GM12874 (cell line): ENCODE data around the gene INSR.

Experiments
- TF ChIP-seq, protein P1 (sequence below): IDR thresholded peaks from 2 replicates; pipeline ENCODE4 v1.5.1; 2011; ENCODE audit warnings: low read depth, mild to moderate bottlenecking, control low read depth, low read length, moderate library complexity; ENCODE audit not compliant: insufficient read depth

Gene INSR

DNA sequence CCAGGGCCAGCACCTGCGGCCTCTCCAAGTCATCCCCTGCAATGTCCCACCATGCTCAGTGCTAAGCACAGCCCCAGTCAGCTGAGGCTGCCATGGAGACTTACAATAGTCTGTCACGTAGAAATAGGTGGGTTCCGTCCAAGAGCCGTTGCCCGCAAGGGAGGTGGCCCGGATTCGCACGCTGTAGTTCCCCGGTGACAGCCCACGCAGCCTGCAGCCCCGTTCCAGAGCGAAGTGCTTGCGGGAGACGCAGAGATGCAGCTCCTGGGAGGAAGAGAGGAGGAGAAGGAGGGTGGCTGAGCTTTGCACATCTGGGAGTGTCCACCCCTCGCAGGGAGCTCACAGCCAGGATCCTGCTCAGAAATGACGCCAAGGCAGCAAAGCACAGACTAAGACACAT lies 162.2 kb downstream of the INSR start:
- TF ChIP-seq, protein P1, sequence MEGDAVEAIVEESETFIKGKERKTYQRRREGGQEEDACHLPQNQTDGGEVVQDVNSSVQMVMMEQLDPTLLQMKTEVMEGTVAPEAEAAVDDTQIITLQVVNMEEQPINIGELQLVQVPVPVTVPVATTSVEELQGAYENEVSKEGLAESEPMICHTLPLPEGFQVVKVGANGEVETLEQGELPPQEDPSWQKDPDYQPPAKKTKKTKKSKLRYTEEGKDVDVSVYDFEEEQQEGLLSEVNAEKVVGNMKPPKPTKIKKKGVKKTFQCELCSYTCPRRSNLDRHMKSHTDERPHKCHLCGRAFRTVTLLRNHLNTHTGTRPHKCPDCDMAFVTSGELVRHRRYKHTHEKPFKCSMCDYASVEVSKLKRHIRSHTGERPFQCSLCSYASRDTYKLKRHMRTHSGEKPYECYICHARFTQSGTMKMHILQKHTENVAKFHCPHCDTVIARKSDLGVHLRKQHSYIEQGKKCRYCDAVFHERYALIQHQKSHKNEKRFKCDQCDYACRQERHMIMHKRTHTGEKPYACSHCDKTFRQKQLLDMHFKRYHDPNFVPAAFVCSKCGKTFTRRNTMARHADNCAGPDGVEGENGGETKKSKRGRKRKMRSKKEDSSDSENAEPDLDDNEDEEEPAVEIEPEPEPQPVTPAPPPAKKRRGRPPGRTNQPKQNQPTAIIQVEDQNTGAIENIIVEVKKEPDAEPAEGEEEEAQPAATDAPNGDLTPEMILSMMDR: no peak

DNA sequence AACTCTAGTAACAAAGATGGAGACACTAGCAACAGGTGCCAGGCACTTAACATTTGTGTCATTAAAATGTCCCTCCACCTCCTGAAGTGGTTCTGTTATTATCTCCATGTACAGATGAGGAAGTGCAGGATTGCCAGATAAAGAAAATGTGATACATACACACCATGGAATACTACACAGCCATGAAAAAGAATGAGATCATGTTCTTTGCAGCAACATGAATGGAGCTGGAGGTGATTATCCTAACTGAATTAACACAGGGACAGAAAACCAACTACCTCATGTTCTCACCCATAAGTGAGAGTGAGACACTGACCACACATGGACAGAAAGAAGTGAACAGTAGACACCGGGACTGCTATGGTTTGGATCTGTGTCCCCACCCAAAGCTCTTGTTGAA lies 164.2 kb downstream of the INSR start:
- TF ChIP-seq, protein P1: no peak

DNA sequence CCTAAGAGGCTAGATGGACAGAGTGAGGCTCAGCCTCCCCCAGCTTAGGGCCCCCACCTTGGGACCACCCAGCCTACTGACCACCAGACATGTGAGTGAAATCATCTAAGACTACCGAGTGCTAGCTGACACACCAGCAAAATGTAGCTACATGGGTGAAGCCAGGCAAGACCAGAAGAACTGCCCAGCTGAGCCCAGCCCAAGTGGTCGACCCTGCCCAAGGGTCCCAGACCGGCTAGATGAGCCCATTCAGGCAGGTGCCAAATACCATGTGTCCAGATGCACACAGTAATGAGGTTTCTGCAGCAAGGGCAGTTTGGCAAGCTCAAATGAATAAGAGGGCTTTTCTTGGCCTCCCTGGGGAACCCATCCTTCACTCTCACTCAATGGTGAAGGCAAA lies 168.1 kb downstream of the INSR start:
- TF ChIP-seq, protein P1: no peak

DNA sequence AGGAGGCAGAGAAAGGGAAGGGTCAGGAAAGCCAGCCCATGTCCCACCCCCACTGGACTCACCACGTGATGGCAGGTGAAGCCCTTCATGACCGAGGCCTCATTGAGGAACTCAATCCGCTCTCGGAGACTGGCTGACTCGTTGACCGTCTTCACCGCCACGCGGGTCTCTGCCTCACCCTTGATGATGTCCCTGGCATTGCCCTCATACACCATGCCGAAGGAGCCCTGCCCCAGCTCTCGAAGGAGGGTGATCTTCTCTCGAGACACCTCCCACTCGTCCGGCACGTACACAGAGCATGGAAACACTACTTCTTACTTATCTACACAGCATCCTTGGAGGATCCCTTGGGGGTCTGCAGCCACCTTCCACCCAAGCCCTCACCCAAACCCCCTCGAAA lies 169.0 kb downstream of the INSR start:
- TF ChIP-seq, protein P1: no peak

DNA sequence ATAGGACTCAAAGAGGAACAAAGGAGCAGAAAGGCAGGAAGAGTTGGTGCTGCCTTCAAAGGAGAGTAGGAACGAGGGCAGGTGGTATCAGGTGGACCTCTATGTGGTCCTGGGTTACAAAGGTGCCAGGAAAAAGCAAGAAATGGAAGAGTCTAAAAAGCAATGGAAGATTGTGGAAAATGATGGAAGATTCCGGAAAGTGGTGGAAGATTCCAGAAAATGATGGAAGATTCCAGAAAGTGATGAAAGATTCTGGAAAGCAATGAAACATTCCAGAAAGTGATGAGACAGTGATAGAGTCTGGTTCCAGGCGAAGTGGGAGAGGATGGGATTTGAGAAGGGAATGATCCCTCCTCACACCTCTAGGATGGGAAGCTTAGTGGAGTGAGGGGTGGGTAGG lies 169.4 kb downstream of the INSR start:
- TF ChIP-seq, protein P1: no peak

DNA sequence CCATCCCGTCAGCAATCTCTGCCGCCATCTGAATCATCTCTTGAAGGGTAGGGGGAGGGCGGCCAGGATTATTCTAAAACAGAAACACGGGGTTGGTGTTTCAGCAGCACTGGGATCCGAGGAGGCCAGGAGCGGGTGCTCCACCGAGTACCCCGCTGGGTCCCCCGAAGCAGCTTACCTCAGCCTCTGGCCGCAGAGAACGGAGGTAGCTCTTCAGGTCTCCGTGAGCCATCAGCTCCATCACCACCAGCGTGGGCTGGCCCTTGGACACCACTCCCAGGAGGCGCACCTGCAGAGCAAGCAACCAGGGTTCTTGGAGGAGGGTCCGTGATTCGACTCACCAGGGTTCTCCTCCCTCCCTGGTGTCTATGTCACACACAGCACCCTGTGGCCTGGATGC lies 171.5 kb downstream of the INSR start:
- TF ChIP-seq, protein P1: no peak

DNA sequence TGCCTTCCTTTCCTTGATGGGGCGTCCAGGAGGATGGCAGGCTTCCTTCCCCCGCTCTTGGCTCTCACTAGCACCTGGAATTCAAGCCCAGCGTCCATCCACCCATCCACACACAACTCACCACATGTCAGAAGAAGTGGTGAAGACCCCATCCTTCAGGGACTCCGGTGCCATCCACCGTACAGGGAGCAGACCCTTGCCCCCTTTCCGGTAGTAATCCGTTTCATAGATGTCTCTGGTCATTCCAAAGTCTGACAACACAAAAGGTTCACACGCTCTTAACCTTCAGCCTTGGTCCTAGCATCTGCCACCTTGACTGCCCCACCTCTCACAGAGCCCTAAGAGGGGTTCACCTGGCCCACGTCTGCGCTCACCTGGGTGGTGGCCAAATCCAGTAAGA lies 173.7 kb downstream of the INSR start:
- TF ChIP-seq, protein P1: no peak

DNA sequence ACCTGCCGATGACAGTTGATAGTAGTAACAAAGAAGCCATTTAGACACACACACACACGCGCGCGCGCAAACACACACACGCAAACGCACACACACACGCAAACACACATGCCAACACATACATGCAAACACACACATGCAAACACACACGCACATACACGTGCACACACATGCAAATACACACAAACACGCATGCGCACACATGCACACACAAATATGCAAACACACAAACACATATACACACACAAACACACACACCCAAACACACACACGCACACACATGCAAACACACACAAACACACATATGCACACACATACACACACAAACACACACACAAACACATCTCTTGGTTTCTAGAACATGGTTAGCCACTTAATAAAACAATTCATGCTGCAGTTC lies 174.6 kb downstream of the INSR start:
- TF ChIP-seq, protein P1: no peak
